ENCODE results near the gene DEPDC5. TPM values are rescaled to one million over a fixed set of nuclear protein-coding genes. Genes with fewer than 3 reads are reported as not detected.

DEPDC5 gene
- total RNA-seq, 3 donors from 2014 or later (not counting 1 experiment from before 2014, with no cell fraction given): 56.7 to 67.9 (median 62.6) TPM

- Histone ChIP-seq H3K4me3 (ENCODE audit: low read length) (no peak overlapping the region), H3K4me1 (ENCODE audit: control insufficient read depth, insufficient read depth, low read length) (peaks cover 36% of the 10 kb centered on the region), H3K36me3 (ENCODE audit: control insufficient read depth, insufficient read depth, low read length) (peaks cover 26% of the 10 kb centered on the region), H3K27me3 (ENCODE audit: control insufficient read depth, insufficient read depth, low read length) (no peaks in the 10 kb centered on the region), H3K9me3 (ENCODE audit: control insufficient read depth, insufficient read depth, low read length) (no peaks in the 10 kb centered on the region), H3K27ac (ENCODE audit: low read length) (peak overlapping the region; percentile 8)
- Mint-ChIP-seq H3K27me3 (ENCODE audit: low read depth in 2 of 2) (no peaks in the 10 kb centered on the region), H3K36me3 (no peaks in the 10 kb centered on the region), H3K4me1 (peaks cover 21 to 27% of the 10 kb centered on the region in 2 donors), H3K4me3 (peak overlapping the region; percentile 7), H3K27ac (peak overlapping the region; percentile 74), H3K9me3 (no peaks in the 10 kb centered on the region)
- ATAC-seq (peak in 2 of 3 donors; percentile 22 to 33), DNase-seq (peak in 1 of 2 donors; percentile 80)
- no CpG with 5 or more reads among the region's 2 CpGs for WGBS (ENCODE audit: insufficient coverage)
- TF ChIP-seq, protein P1, sequence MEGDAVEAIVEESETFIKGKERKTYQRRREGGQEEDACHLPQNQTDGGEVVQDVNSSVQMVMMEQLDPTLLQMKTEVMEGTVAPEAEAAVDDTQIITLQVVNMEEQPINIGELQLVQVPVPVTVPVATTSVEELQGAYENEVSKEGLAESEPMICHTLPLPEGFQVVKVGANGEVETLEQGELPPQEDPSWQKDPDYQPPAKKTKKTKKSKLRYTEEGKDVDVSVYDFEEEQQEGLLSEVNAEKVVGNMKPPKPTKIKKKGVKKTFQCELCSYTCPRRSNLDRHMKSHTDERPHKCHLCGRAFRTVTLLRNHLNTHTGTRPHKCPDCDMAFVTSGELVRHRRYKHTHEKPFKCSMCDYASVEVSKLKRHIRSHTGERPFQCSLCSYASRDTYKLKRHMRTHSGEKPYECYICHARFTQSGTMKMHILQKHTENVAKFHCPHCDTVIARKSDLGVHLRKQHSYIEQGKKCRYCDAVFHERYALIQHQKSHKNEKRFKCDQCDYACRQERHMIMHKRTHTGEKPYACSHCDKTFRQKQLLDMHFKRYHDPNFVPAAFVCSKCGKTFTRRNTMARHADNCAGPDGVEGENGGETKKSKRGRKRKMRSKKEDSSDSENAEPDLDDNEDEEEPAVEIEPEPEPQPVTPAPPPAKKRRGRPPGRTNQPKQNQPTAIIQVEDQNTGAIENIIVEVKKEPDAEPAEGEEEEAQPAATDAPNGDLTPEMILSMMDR (IDR thresholded peaks at IDR 0.05): peak; percentile 66
- intact Hi-C loops (cut with micrococcal nuclease): loop anchor here (1.0 to 2.0 kb wide), 2 partner anchors 75 to 194 kb away; no protein-coding TSS in a partner anchor
These were observed 193.5 kb downstream of the DEPDC5 start for GRCh38 chr22:31947296-31947695.

DNA sequence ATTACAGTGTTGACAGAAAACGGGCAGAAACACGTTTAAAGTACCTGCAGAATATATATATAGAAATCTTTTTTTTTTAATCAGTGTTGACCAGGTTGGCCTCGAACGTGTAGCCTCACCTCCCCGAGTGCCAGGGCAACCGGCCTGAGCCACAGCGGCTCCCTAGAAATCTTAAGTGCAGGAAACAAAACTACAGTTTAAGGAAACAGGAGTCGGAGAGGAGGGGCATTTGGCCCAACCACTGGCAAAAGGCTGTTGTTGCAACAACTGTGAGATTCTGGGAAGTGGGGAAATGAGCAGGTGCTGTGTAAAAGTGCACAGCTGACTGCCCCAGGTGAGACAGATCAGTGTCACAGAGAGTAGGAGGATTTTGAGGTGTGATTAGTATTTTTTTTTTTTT lies 194.2 kb downstream of the DEPDC5 start:
- H3K4me1 ChIP-seq (ENCODE audit: control insufficient read depth, insufficient read depth, low read length): peaks cover 36% of the 10 kb centered on the region
- peaks cover 25 to 33% of the 10 kb centered on the region in 2 donors for H3K4me1 Mint-ChIP-seq
- H3K36me3 Mint-ChIP-seq: no peaks in the 10 kb centered on the region
- no peaks in the 10 kb centered on the region for H3K27me3 ChIP-seq (ENCODE audit: control insufficient read depth, insufficient read depth, low read length)
- TF ChIP-seq, protein P1 (IDR thresholded peaks at IDR 0.05): no peak
- H3K27ac ChIP-seq (ENCODE audit: low read length): no peak overlapping the region
- 69% methylated on average over 6 of the region's 8 CpGs for WGBS (ENCODE audit: insufficient coverage)
- no peaks in the 10 kb centered on the region for H3K9me3 Mint-ChIP-seq
- H3K36me3 ChIP-seq (ENCODE audit: control insufficient read depth, insufficient read depth, low read length): peaks cover 26% of the 10 kb centered on the region
- no peak overlapping the region for H3K4me3 ChIP-seq (ENCODE audit: low read length)
- no peak for DNase-seq
- H3K4me3 Mint-ChIP-seq: no peak overlapping the region
- ATAC-seq: no peak
- H3K27ac Mint-ChIP-seq: no peak overlapping the region
- no peaks in the 10 kb centered on the region for H3K27me3 Mint-ChIP-seq (ENCODE audit: low read depth in 2 of 2)
- H3K9me3 ChIP-seq (ENCODE audit: control insufficient read depth, insufficient read depth, low read length): no peaks in the 10 kb centered on the region
- intact Hi-C loops (cut with micrococcal nuclease): no loop called here

DNA sequence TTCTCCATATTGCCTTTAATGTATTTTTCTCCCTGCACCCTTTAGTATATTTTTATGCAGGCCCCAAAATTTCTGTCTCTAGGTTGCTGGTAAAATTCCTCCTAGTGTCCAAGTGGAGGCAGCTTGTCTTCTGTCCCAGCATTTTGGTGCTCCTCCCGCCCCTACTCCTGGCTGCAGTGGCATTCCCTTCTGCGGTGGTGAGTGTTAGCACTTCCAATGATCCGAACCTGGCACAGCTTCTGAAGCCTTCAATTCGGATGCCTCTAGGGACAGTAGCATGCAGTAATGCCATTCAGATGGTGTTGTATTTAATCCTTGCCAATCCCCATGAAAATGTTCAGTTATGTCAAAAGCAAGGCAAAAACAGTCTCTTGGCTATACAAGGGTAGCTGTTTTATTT lies 196.4 kb downstream of the DEPDC5 start:
- intact Hi-C loops (cut with micrococcal nuclease): no loop called here

More for the DNA sequence above, 196.4 kb downstream of the DEPDC5 start:
- ATAC-seq: no peak
- Mint-ChIP-seq H3K27me3 (ENCODE audit: low read depth in 2 of 2) (no peaks in the 10 kb centered on the region), H3K27ac (no peak overlapping the region), H3K4me1 (peaks cover 48 to 49% of the 10 kb centered on the region in 2 donors), H3K36me3 (no peaks in the 10 kb centered on the region), H3K9me3 (no peaks in the 10 kb centered on the region), H3K4me3 (no peak overlapping the region)
- TF ChIP-seq, protein P1 (IDR thresholded peaks at IDR 0.05): no peak
- Histone ChIP-seq H3K27me3 (ENCODE audit: control insufficient read depth, insufficient read depth, low read length) (no peaks in the 10 kb centered on the region), H3K4me1 (ENCODE audit: control insufficient read depth, insufficient read depth, low read length) (peaks cover 37% of the 10 kb centered on the region), H3K27ac (ENCODE audit: low read length) (no peak overlapping the region), H3K36me3 (ENCODE audit: control insufficient read depth, insufficient read depth, low read length) (peaks cover 26% of the 10 kb centered on the region), H3K9me3 (ENCODE audit: control insufficient read depth, insufficient read depth, low read length) (no peaks in the 10 kb centered on the region), H3K4me3 (ENCODE audit: low read length) (no peak overlapping the region)
- DNase-seq: no peak
- WGBS (ENCODE audit: insufficient coverage): 97% methylated on average over 4 of the region's 4 CpGs
